Muscle of leg (tissue), 11 donors: ENCODE data around the gene ANO2. TPM values are rescaled to one million over a fixed set of nuclear protein-coding genes. Genes with fewer than 3 reads are reported as not detected.

ENCODE experiments used
- DNase-seq: peaks from one replicate; pipeline ENCODE4 v3.0.0; 2013
- H3K27ac ChIP-seq: one replicate; pipeline ENCODE4 v1.5.1; 2013; ENCODE audit warnings: mild to moderate bottlenecking, low read length, control low read depth
- H3K27me3 ChIP-seq: one replicate; pipeline ENCODE4 v1.6.1; 2013; ENCODE audit warnings: low read length; ENCODE audit not compliant: control insufficient read depth, insufficient read depth
- H3K36me3 ChIP-seq: one replicate; pipeline ENCODE4 v1.6.1; 2013; ENCODE audit warnings: low read length; ENCODE audit not compliant: control insufficient read depth, insufficient read depth
- H3K4me1 ChIP-seq: one replicate; pipeline ENCODE4 v1.6.1; 2013; ENCODE audit warnings: low read length; ENCODE audit not compliant: control insufficient read depth, insufficient read depth
- H3K4me3 ChIP-seq: one replicate; pipeline ENCODE4 v1.5.1; 2013; ENCODE audit warnings: low read length, control low read depth
- H3K9me3 ChIP-seq: replicated peaks from 2 replicates; pipeline ENCODE4 v1.6.1; 2013; ENCODE audit warnings: low read depth, low read length; ENCODE audit not compliant: control insufficient read depth
- WGBS: methylation state at CpG from one replicate; pipeline ENCODE4 v1.1.5; 2013; ENCODE audit warnings: missing lambda C conversion rate; ENCODE audit not compliant: insufficient coverage; 5-methylcytosine and 5-hydroxymethylcytosine counted together
- polyA plus RNA-seq, 8 donors: library from polyadenylated mRNA; unstranded; fragments of 120-200 nt; gene quantifications; one replicate each; pipeline versions ENCODE4 v1.2.1 to v1.2.3, GENCODE V29; 2013; ENCODE audit warnings: inconsistent platforms in 1 of 8, low replicate concordance in 1 of 8; ENCODE audit not compliant: insufficient read length in 8 of 8, insufficient read depth in 1 of 8
- total RNA-seq: library from RNA; stranded (reverse); fragments of 120-200 nt; gene quantifications from one replicate; pipeline ENCODE4 v1.2.4, GENCODE V29; 2013

ANO2 gene
- total and polyA plus RNA-seq, 9 donors = 2.5 to 5.9 (median 3.5) TPM

DNA sequence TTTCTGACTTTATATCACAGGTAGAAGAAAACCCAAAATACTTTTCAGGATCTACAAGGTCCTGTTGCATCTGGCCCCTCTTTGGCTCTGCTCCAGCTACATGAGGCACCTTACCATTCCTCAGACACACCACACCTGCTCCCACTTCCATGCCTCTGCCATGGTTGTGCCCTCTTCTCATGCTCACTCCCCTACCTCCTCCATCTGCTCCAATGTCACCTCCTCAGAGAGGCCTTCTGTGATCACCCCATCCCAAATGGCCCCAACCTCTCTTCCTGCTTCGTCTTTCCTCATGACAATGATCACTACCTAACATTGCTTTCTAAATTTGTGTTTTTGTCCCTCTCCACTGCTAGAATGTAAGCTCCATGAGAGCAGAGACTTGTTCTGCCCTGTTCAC, 174.3 kb downstream of the ANO2 start:
- WGBS = no CpG with 5 or more reads among the region's 1 CpG
- no peaks in the 10 kb centered on the region for H3K27me3 ChIP-seq

DNA sequence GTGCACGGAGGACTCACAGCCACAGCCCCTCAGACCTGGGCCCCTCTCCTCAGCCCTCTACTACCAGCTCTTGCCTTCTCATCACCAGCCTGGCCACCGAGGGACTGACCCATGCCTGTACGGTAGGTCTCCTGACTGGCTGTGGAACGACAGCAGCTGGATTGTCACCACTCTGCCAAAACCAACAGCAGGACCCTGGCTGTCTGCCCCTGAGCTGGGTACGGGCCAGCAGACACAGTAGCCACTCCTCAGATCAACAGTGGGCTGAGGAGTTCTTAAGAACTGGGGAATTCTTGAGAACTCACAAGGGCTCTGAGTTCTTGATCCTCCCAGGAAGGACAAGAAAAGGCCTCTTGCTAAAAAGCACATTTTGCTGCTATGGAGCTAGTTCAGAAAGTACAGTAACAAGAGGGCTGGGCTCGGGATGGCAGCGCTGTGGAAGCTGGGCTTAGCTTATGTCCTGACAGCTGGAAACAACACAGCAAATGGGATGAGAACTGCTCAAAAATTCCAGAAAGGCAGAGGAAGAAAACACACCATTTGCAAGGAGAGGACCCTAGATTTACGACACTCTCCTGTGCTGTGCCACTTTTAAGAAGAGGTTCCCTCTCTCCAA, 176.4 kb downstream of the ANO2 start:
- H3K4me1 ChIP-seq = peaks cover 24% of the 10 kb centered on the region
- peaks cover 3% of the 10 kb centered on the region for H3K9me3 ChIP-seq
- H3K36me3 ChIP-seq = no peaks in the 10 kb centered on the region
- H3K27ac ChIP-seq = peak overlapping the region; percentile 71
- no peak overlapping the region for H3K4me3 ChIP-seq
- 37% methylated on average over 4 of the region's 8 CpGs for WGBS
- H3K27me3 ChIP-seq = no peaks in the 10 kb centered on the region
- peak; percentile 66 for DNase-seq

More for the DNA sequence above, 174.3 kb downstream of the ANO2 start:
- no peak for DNase-seq
- peaks cover 3% of the 10 kb centered on the region for H3K9me3 ChIP-seq
- H3K4me3 ChIP-seq = no peak overlapping the region
- no peaks in the 10 kb centered on the region for H3K36me3 ChIP-seq
- H3K27ac ChIP-seq = no peak overlapping the region
- peaks cover 24% of the 10 kb centered on the region for H3K4me1 ChIP-seq

DNA sequence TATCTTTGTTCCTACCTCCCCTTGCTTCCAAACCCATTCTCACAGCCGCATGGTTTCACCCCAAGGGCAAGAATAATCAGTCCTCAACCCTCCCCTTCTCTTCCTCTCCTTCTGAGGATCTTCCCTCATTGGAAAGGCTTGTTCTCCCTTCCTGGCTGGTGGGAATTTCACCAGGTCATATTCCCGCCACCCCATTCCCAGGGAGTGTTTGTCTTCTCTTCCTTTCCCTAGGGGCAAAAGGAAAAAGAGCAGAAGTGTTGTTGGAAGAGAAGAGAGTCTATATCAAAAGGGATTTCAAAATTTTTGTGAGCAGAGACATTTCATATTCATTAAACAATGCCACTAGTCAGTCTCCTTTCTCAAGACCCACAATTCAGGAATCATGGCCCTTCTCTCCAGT, 176.9 kb downstream of the ANO2 start:
- WGBS = 100% methylated on average over 1 of the region's 2 CpGs
- Histone ChIP-seq H3K4me1 (peaks cover 24% of the 10 kb centered on the region), H3K27ac (no peak overlapping the region)

DNA sequence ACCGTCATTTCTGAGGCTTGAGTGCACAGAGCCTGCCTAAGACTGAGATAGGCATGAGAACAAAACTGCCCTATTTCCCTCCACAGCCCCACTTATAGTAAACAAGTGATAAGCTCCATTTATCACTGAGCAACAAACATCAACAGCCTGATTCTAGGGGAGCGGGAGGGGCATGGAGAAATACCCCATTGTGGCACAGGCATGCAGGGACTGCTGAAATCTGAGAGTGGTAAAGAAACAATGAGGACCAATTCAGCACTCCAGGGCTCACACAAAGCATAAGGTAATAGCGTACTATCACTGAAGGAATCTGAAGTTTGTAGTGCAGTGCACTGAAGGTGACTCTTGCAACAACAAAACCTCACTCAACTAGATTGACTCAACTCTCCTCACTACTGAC, 186.7 kb downstream of the ANO2 start:
- no peaks in the 10 kb centered on the region for H3K9me3 ChIP-seq
- no CpG with 5 or more reads among the region's 3 CpGs for WGBS
- no peak overlapping the region for H3K4me3 ChIP-seq
- no peaks in the 10 kb centered on the region for H3K4me1 ChIP-seq
- H3K27ac ChIP-seq = no peak overlapping the region
- H3K27me3 ChIP-seq = no peaks in the 10 kb centered on the region
- H3K36me3 ChIP-seq = no peaks in the 10 kb centered on the region
- DNase-seq = no peak

More for the DNA sequence above, 176.9 kb downstream of the ANO2 start:
- no peak for DNase-seq
- H3K27me3 ChIP-seq = no peaks in the 10 kb centered on the region
- H3K36me3 ChIP-seq = no peaks in the 10 kb centered on the region
- peaks cover 3% of the 10 kb centered on the region for H3K9me3 ChIP-seq
- H3K4me3 ChIP-seq = no peak overlapping the region

DNA sequence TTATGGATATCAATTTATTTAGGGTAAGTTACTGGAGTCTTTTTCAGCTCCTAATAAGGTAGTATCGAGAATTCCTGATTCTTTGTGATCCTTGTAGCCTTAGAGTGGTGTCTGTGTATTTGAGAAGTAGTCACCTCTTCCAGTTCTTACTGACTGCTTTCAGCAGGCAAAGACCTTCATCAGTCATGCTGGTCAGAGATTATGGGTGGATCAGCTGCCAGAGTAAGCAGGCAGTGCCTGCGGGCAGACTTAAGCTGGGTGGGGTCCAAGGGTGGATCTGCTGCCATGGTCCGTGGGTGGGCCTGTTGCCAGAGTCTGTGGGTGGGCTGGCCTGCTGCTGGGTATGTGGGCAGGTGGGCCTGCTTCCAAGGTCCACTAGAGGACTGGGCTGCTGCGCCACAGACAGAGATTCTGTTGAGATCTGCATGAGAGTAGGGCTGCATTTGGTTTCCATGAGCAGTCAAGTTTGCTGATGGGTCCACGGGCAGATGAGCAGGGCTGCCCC, 188.7 kb downstream of the ANO2 start:
- Histone ChIP-seq H3K27me3 (no peaks in the 10 kb centered on the region), H3K9me3 (no peaks in the 10 kb centered on the region), H3K4me1 (no peaks in the 10 kb centered on the region), H3K4me3 (no peak overlapping the region), H3K36me3 (no peaks in the 10 kb centered on the region), H3K27ac (no peak overlapping the region)
- peak; percentile 11 for DNase-seq
- 81% methylated on average over 5 of the region's 5 CpGs for WGBS

DNA sequence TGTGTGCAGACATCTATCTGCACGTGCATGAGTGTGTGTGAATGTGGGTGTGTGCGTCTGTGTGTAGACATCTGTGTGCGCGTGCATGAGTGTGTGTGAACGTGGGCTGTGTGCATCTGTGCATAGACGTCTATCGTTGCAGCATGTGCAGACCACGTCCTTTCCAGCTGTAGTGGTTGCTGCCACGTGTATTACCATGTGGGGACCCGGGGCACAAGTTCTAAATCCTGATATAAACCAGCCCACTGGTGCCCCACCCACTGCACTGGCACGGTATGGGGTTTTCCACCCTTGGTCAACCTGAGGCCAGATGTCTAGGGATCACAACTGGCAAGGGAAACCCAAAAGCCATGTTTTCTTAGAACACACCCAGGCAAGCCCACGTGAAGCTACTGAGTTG, 197.0 kb downstream of the ANO2 start:
- WGBS = 78% methylated on average over 10 of the region's 12 CpGs
- no peaks in the 10 kb centered on the region for H3K27me3 ChIP-seq
- H3K4me1 ChIP-seq = peaks cover 2% of the 10 kb centered on the region
- H3K27ac ChIP-seq = no peak overlapping the region
- H3K4me3 ChIP-seq = no peak overlapping the region
- H3K9me3 ChIP-seq = no peaks in the 10 kb centered on the region
- no peaks in the 10 kb centered on the region for H3K36me3 ChIP-seq
- no peak for DNase-seq

- no peaks in the 10 kb centered on the region for H3K36me3 ChIP-seq
- 87% methylated on average over 4 of the region's 6 CpGs for WGBS
- peaks cover 2% of the 10 kb centered on the region for H3K4me1 ChIP-seq
- no peak for DNase-seq
- H3K9me3 ChIP-seq = no peaks in the 10 kb centered on the region
- no peak overlapping the region for H3K4me3 ChIP-seq
- no peaks in the 10 kb centered on the region for H3K27me3 ChIP-seq
- H3K27ac ChIP-seq = no peak overlapping the region
These were observed 198.1 kb downstream of the ANO2 start for GRCh38 chr12:5746917-5747316.

DNA sequence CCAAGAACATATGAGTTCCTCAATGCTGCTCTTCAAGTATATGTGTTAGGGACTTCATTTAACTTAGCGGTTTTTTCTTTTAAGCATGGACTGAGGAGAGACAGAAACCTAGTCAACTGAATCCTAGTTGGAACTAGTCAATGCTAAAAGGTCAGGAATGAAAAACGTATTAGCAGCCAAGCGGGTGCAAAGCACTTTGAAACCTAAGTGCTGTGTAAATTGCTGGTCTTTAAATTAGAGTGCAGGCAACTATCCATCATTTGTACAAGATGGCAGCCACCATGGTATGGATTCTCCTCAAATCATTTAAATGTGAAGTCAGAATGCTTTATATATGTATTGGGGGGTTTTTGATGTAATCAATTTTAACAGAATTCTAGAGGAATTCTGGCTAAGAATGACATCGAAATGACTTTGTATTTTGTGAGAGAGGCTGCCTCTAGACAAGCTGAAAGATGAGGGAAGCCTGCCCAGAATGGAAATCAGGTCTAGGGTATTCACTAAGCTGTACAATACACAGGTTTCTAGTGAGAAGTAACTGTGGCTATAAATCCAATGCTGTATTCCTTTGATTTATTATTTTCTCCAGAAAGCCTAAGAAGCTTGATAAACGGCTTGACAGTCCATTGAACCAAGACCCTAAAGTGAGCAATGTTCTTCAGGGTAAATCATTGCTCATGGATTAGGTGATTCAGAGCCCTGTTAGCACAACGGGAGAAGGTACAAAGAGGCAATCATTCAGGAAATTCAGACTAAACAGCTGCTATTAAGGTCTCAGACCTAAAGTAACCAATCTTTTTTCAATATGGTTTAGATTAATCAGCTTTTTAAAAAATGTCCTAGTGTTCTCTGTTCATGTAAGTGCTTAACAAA, 198.8 kb downstream of the ANO2 start:
- no peaks in the 10 kb centered on the region for H3K9me3 ChIP-seq
- H3K4me3 ChIP-seq = no peak overlapping the region
- H3K27me3 ChIP-seq = no peaks in the 10 kb centered on the region
- 92% methylated on average over 2 of the region's 6 CpGs for WGBS
- H3K4me1 ChIP-seq = peaks cover 2% of the 10 kb centered on the region
- DNase-seq = no peak
- no peak overlapping the region for H3K27ac ChIP-seq
- H3K36me3 ChIP-seq = peaks cover 2% of the 10 kb centered on the region

DNA sequence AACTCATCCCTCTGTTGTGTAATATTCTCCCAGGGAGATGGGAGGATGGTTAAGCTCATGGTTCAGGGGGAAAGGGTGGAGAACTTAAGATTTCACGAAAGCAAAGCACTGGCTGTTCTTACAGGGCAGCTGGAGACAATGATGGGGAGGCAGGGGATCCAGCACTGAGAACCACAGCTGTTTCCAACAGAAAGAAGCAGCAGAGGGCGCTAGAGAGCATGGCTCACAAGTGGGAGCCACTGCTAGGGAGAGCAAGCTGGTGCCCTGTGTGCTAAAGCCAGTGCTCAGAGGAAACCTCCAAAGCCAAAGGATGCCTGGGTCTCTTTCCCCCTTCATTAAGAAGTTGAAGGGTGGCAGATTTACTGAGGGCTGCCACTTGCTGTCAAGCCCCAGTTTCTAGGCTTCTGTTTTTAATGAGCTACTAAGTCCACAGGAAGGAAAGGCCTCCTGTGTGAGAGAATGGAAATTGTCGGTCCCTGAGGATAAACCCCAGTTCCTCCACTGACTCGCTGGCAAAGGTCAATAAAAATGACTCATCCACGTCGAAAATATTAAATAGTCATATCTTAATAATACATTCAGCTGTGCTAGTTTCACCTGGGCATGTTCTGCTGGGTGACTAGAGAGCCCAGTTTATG, 199.7 kb downstream of the ANO2 start:
- H3K36me3 ChIP-seq = peaks cover 2% of the 10 kb centered on the region
- H3K27ac ChIP-seq = peak overlapping the region; percentile 6
- no peaks in the 10 kb centered on the region for H3K27me3 ChIP-seq
- DNase-seq = peak; percentile 82
- 9% methylated on average over 2 of the region's 6 CpGs for WGBS
- H3K4me1 ChIP-seq = peaks cover 2% of the 10 kb centered on the region
- H3K9me3 ChIP-seq = no peaks in the 10 kb centered on the region
- no peak overlapping the region for H3K4me3 ChIP-seq

DNA sequence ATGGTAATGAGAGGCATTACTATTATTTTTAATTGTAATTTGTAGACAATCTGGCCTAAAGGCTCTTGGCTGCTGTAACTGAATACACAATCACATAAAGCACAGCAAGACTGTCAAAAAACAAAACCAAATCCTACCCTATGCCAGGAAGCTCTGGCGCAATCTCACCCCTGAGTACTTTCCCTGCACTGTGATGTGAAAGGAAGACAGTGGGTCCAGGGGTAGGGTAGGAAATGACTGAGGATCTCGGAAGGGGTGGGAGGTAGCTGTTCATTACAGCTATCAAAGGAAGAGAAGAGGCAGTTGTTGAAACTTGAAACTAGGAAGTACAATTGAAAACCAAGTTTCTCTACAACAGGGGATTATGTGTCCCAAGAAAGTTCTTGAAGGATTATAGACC, 202.8 kb downstream of the ANO2 start:
- no peaks in the 10 kb centered on the region for H3K27me3 ChIP-seq
- H3K4me3 ChIP-seq = no peak overlapping the region
- no CpG with 5 or more reads among the region's 2 CpGs for WGBS
- no peaks in the 10 kb centered on the region for H3K9me3 ChIP-seq
- H3K36me3 ChIP-seq = peaks cover 2% of the 10 kb centered on the region
- no peak for DNase-seq
- no peak overlapping the region for H3K27ac ChIP-seq
- peaks cover 2% of the 10 kb centered on the region for H3K4me1 ChIP-seq
